Activated CD4-positive, alpha-beta T cell treated with anti-CD3 and anti-CD28 coated beads, Interleukin-2, amount 50 U/mL, for 48 hours (primary cell): ENCODE measurements around the gene TMEM132A.
A peak's percentile ranks its signal among the peaks of the same experiment; 100 is the strongest.

Source experiments
- DNase-seq, 2 experiments: peaks; one replicate each; pipeline ENCODE4 v3.0.0-alpha.2; 2020

The TMEM132A gene

DNA sequence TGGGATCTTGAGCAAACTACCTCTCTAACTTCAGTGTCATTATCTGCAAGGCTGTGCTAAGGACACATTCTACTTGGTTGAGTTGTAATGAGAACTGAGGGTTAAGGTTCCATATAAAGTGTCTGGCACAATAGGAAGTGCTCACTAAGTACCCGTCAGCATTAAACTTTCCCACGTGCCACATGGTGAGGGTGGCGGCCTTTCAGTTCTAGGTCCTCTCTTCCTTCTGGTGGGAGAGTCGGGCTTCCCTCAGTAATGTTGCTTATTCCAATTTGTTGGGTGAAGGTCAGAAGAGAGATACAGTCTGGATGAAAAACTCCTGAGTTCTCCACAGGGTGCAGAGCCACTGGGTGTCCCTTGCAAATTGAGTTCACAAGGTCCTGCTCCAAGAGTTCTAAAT, 42.6 kb downstream of the TMEM132A start:
- no peak for DNase-seq

- no peak for DNase-seq
These were observed 44.0 kb downstream of the TMEM132A start for GRCh38 chr11:60968223-60968622.

DNA sequence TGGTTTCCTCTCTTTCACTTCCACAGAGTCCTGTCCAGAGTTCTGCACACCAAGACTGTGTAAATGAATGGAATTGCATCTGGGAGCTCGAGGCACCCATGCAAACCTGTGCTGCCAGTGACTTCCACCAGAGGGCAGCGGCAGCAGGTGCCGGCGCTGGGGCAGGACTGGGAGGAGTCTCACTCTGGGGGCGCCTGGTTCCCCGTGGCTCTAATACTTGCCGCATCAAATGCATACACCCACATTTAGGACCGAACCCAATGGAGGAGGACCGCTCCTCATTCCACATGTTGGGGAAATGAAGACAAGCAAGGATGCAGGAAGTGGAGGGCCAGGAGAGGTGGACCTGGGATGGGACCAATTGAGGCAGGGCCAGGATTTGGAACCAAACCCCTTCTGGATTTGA, 46.1 kb downstream of the TMEM132A start:
- DNase-seq: peak; percentile 87 to 89

DNA sequence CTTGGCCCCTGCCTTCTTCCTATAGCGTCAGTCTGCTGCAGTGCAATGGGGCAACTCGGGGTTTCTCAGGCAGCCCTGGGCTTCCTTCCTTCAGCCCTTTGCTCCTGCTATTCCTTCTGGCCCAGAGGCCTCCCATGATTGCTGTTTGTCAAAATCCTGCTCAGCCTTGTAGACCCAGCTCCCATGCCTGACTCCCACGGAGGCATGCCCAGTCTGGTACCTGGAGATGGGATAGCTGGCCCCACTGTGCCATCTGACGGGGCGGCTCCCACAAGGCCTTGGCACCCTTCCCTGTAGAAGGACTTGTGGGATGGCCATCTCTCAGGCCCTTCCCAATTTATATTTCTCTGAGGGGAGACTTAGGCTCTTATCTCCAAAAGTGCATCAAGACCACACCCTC, 46.6 kb downstream of the TMEM132A start:
- DNase-seq: peak; percentile 20 to 34

DNA sequence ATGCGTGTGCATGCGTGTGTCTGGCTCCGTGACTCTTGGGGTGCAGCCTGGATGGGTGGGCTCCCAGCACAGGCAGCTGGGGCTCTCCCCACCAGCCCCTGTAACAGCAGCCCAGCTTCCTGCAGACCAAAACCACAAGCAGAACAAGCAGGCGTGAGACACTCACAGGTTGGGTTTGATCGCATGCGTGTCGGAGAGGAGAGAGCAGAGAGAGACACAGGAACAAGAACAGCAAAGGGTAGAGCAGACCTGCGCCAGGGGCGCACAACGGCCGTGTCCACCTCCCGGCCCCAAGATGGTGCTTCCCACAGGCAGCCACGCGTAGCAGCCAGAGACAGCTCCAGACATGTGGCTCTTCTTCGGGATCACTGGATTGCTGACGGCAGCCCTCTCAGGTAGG, 47.3 kb downstream of the TMEM132A start, which contains the start of gene CD6:
Gene CD6 (plus strand): TSS at position 161 of the 400 bp plus-strand sequence. CDS start 186 bp downstream, at position 347.
- peak; percentile 66 to 76 for DNase-seq

DNA sequence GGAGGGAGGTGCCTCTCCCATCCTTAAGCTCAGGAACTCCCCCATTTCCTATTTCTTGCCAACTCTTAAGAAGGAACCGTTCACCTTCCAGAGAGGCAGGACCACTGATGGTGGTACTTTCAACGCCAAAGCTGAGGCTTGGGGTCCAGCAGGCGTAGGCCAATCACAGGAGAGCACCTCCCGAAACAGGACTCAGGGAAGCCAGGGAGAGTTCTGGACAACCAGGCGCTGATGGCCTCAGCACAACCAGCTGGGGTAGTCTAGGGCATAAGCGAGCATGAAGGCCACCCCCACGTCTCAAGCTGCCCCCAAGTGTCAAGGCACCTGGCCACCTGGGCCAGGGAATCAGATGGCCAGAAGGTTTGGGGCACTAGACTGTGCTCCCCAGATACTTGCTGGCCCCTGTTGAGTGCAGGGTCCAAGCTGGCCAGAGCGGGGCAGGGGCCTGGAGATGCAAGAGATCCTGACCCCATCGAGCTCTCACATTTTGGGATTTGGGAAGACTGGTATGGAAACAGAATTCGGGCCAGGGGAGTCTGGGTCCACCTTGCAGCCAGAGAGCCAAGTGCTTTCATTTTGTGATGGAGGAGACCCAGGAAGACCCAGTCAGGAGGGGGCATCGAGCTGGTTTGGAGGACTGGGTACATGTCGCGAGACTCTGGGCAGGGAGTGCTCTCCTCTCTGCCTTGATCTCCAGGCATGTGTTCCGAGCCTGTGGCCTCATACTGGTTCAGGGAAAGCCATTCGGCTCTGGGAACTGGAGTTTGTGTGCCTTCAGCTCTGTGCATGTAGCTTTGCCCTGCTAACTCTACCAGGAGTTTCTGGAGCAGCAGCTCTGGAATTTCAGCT, 48.1 kb downstream of the TMEM132A start:
- peak; percentile 49 to 57 for DNase-seq

- peak; percentile 31 to 50 for DNase-seq
These were observed 49.4 kb downstream of the TMEM132A start for GRCh38 chr11:60973699-60974098.

DNA sequence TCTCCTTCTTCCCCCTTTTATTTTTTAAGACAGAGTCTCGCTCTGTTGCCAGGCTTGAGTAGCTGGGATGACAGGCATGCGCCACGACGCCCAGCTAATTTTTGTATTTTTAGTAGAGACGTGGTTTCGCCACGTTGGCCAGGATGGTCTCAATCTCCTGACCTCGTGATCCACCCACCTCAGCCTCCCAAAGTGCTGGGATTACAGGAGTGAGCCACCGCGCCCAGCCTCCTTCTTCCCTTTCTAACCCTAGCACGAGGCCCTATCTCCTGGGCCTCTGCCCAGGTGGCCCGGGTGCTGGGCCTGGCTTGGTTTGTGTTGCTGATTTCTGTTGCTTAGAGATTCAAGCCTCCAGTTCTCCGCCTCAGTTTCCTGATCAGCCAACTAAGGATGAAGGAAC, 50.1 kb downstream of the TMEM132A start:
- DNase-seq: peak; percentile 47 to 58

DNA sequence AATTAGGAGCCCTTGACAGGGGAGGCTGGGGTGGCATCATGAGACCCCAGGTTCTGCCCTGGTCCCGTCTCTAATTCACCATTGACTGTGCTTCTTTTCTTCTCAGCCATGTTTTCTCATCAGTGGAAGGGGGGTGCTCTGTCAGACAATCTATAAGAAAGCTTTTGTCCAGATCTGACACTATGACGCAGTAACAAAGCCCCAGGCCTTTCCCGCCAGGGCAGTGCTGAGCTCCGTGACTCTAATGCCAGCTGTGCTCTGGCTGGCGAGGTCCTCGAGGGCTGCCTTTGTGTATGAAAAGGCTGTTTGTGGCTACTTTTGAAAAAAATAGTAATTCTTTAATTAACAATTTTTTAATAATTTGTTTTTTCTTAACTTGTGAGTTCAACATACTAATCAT, 50.5 kb downstream of the TMEM132A start:
- peak in 1 of 2 experiments; percentile 49 for DNase-seq

DNA sequence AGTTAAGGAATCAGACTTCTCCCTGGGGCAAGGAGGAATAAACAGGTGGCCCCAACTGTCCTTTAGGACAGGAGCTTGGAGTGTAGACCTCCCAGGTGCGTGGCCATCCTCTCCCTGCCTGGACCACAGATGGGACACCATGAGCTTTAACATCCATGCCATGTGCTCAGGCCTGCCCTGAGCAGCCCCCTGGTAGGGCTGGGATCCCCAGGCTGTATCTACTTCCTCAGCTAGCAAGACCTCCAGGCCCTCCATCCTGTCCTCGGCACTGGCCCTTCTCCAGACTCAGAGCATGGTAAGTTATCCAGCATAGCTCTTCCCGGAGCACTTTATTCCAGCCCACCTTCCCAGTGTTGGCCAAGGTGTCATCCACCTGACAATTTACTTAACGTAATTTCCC, 53.0 kb downstream of the TMEM132A start:
- no peak for DNase-seq

DNA sequence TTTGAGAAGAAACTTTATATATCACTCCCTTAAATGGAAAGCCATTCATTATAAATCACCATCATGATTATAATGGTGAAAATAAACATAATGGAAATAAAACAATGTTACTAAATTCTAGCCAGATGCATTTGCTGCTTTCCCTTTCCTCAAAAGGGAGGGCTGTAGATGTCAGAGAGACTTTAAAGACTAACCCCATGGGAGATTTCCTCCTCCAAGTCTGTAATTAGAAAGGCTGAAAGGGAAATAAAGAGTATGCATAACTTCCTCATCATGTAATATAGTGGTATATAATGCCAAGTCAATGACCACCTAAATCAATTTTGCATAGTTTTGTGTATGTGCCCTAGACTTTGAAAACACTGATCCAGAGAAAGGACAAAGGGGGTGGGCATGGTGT, 53.6 kb downstream of the TMEM132A start:
- no peak for DNase-seq

DNA sequence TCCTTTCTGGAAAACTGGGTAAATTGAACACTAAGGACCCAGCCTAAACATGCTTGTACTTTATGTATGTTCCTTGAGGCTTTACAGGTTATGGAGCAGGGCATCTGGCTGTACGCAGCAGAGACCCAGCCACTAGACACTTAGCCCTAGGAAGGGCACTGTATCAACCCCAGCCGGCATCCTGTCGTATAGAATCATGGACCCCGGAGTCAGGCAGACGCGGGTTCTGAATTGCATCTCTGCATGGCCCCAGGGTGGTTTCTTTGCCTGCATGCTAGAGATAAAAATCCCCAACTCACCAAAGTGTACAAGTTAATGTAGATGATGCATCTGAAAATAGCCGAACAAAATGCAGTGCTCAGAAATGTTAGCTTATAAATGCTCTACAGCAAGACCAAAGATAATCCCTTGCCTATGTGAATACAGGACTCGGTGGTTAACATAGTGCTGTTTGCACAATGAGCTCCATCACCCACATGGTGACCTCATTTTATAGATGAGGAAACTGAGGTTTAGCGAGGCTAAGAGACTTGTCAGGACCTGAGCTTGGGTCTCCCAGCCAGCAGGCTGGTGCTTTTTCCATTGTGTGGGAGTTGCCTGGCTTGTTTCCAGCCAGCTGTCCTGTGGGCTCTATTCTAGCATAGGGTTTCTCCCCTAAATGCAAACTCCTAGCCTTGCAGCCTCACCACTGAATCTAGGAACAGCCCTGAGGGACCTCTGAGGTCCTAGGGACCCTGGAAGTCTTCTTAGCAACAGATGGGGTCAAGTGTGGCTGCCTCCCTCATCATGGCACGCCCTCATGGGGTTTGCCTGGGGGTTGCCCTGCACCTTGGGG, 54.5 kb downstream of the TMEM132A start:
- peak; percentile 91 to 94 for DNase-seq

DNA sequence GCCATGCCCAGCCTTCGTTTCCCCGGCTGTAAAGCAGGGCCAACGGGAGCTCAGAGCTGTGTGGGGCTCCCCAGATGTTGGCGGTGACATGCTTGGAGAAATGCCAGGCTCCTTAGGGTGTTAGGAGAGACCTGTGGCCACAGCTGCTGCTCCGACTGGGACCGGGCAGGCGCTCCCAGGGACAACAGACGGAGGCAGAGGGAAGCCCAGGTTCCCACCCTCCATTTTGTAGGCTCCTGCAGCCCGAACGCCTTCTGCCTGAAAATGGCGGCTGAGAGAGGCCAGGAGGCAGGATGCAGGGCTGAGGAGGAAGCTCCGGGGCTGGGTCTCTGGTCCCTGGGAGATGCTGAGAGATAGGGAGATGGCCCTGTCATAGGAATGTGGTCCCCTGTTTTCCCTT, 57.3 kb downstream of the TMEM132A start:
- DNase-seq: peak in 1 of 2 experiments; percentile 32

GRCh38 chr11:60982184-60982583, 57.9 kb downstream of the TMEM132A start:
- DNase-seq: peak in 1 of 2 experiments; percentile 35

DNA sequence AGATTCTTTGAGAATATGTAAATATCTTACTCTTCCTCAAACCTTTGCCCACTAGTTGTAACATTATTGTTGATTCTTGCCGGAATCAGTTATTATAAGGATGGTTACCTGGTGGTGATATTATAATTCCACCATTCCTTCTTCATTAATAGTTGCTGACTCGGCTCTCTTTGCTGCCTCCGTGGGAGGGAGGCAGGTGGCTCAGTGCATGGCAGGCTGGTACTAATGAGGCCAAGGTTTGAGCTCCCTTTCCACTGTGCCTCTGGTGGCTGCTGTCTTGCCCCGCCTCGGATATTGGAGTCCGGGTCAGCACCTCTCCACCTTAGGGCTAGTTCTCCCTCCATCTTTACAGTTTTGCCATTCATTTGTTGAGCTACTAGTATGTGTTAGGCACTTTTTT, 59.9 kb downstream of the TMEM132A start:
- peak in 1 of 2 experiments; percentile 33 for DNase-seq

DNA sequence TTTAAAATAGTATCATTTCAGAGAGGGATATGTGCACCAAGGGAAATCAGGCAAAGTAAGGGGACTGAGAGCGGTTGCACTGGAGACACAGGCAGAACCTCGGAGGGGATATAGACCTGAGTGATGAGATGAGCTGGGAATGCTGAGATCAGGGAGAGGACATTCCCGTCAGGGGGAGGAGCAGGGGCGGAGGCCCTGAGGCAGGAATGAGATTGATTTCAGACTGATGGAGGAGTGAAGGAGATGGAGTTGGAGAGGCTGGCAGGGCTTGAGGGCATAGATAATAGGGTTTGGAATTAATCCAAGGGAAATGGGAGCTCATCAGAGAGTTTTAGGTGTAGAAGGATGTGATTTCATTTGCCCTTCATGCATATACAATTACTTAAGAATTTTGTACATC, 60.4 kb downstream of the TMEM132A start:
- DNase-seq: no peak

DNA sequence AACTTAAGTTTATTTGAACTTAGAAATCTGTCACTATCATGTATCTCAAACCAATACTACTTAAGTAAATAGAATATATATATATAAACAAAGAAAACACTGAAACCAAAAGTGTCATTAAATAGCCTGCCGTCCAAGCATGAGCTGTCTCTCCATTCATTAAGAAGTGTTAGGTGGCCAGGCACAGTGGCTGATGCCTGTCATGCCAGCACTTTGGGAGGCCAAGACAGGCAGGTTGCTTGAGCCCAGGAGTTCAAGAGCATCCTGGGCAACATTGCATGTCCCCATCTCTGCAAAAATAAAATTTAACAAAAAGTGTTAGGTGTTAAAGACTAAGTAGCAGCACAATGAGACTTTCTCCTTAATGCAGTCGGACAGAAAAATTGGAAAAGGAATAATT, 61.2 kb downstream of the TMEM132A start:
- DNase-seq: peak; percentile 39 to 44

GRCh38 chr11:60985991-60986915, 62.0 kb downstream of the TMEM132A start:
- DNase-seq: peak; percentile 88 to 91
